Gastrocnemius medialis (tissue), 4 donors: ENCODE results near the gene IQCH. TPM values are rescaled to one million over a fixed set of nuclear protein-coding genes. Genes with fewer than 3 reads are reported as not detected.

Source experiments
- ATAC-seq, 2 donors: fragments of 150-250 bp; one replicate each; pipeline ENCODE4 v1.9.1; 2016
- DNase-seq, 2 donors: peaks; one replicate each; pipeline ENCODE4 v3.0.0-alpha.2; 2019
- H3K27ac ChIP-seq, 4 donors: fragments of 200-600 bp; sonication (generic); 1 replicate in 1 of 4; 2 replicates in 3 of 4; pipeline ENCODE4 v1.5.1; 2016 to 2018; ENCODE audit warnings: mild to moderate bottlenecking in 2 of 4, moderate library complexity in 1 of 4
- H3K27me3 ChIP-seq, 3 donors: fragments of 200-600 bp; sonication (generic) in 2 of 3; 1 replicate in 1 of 3; 2 replicates in 2 of 3; pipeline versions ENCODE4 v1.5.1 to v1.6.0; 2016 to 2019; ENCODE audit warnings: mild to moderate bottlenecking in 1 of 3, moderate library complexity in 1 of 3
- H3K36me3 ChIP-seq, 2 donors: fragments of 200-600 bp; sonication (generic) in 1 of 2; one replicate each; pipeline ENCODE4 v1.5.1; 2017 to 2018
- H3K4me1 ChIP-seq, 2 donors: fragments of 200-600 bp; sonication (generic) in 1 of 2; one replicate each; pipeline ENCODE4 v1.5.1; 2016 to 2017; ENCODE audit warnings: mild to moderate bottlenecking in 2 of 2
- H3K4me3 ChIP-seq, 4 donors: fragments of 200-600 bp; sonication (generic) in 3 of 4; 1 replicate in 1 of 4; 2 replicates in 3 of 4; pipeline ENCODE4 v1.5.1; 2016 to 2019; ENCODE audit warnings: mild to moderate bottlenecking in 2 of 4
- H3K9me3 ChIP-seq, 3 donors: fragments of 200-600 bp; sonication (generic) in 2 of 3; 1 replicate in 1 of 3; 2 replicates in 2 of 3; pipeline ENCODE4 v1.5.1; 2016 to 2019
- CTCF ChIP-seq, 5 experiments: fragments of 450-650 bp in 3 of 5; fragments of 200-600 bp in 2 of 5; sonication (generic) in 2 of 5; IDR thresholded peaks in 4 of 5; conservative IDR thresholded peaks in 1 of 5; 1 replicate in 4 of 5; 2 replicates in 1 of 5; pipeline ENCODE4 v1.5.1; 2016 to 2019; ENCODE audit warnings: antibody characterized with exemption in 5 of 5, mild to moderate bottlenecking in 3 of 5, moderate library complexity in 3 of 5
- POLR2A ChIP-seq, 2 donors: fragments of 450-650 bp; IDR thresholded peaks; one replicate each; pipeline ENCODE4 v1.6.1; 2017; ENCODE audit warnings: antibody characterized with exemption in 2 of 2, mild to moderate bottlenecking in 2 of 2, moderate library complexity in 2 of 2
- in situ Hi-C, 4 donors: fragments of 200-750 bp; cut with MboI; loops; one replicate each; pipeline versions ENCODE4 v1.15.0 to v1.8.0; 2017; ENCODE audit warnings: low sequenced_read_pairs in 4 of 4
- intact Hi-C: fragments of 100-400 bp; cut with DNase I; formaldehyde crosslinking; loops from one replicate; pipeline ENCODE4 v1.15.1; 2023; ENCODE audit warnings: low total_unique reads
- total RNA-seq, 4 donors: library from RNA; depleted of rRNA; stranded (reverse); fragments of >200 nt; gene quantifications; one replicate each; pipeline versions ENCODE4 v1.1.0 to v1.2.3, GENCODE V29; 2016

The IQCH gene
- total RNA-seq, 4 donors from 2014 or later, result 0.07 to 0.65 (median 0.32) TPM

GRCh38 chr15:67329984-67330733 lies 75.6 kb downstream of the IQCH start:
- DNase-seq (no peak), ATAC-seq (no peak)
- Histone ChIP-seq H3K36me3 (no peaks in the 10 kb centered on the region), H3K27ac (no peak overlapping the region), H3K9me3 (no peaks in the 10 kb centered on the region), H3K4me1 (peaks cover 0 to 8% of the 10 kb centered on the region in 2 donors), H3K27me3 (no peaks in the 10 kb centered on the region), H3K4me3 (no peak overlapping the region)
- intact Hi-C loops (no loop called here), in situ Hi-C loops (no loop called here)
- TF ChIP-seq POLR2A (IDR thresholded peaks at IDR 0.05), result no peak
- TF ChIP-seq CTCF (IDR thresholded peaks at IDR 0.05 in 4 of 5, conservative IDR thresholded peaks at IDR 0.05 in 1 of 5), result no peak

GRCh38 chr15:67331676-67332075 lies 77.1 kb downstream of the IQCH start:
- H3K36me3 ChIP-seq, result no peaks in the 10 kb centered on the region
- TF ChIP-seq CTCF (IDR thresholded peaks at IDR 0.05 in 4 of 5, conservative IDR thresholded peaks at IDR 0.05 in 1 of 5), result no peak
- TF ChIP-seq POLR2A (IDR thresholded peaks at IDR 0.05), result no peak
- intact Hi-C loops (no loop called here), in situ Hi-C loops (no loop called here)
- H3K4me1 ChIP-seq, result peaks cover 0 to 8% of the 10 kb centered on the region in 2 donors
- no peak for DNase-seq
- no peaks in the 10 kb centered on the region for H3K9me3 ChIP-seq
- no peaks in the 10 kb centered on the region for H3K27me3 ChIP-seq
- no peak overlapping the region for H3K4me3 ChIP-seq
- ATAC-seq, result peak in 1 of 2 donors; percentile 33
- H3K27ac ChIP-seq, result no peak overlapping the region

- DNase-seq, result no peak
- no peak for ATAC-seq
- H3K27ac ChIP-seq, result no peak overlapping the region
- in situ Hi-C loops (no loop called here), intact Hi-C loops (no loop called here)
- H3K27me3 ChIP-seq, result no peaks in the 10 kb centered on the region
- H3K9me3 ChIP-seq, result no peaks in the 10 kb centered on the region
- no peaks in the 10 kb centered on the region for H3K36me3 ChIP-seq
- H3K4me1 ChIP-seq, result peaks cover 0 to 8% of the 10 kb centered on the region in 2 donors
- H3K4me3 ChIP-seq, result no peak overlapping the region
- TF ChIP-seq CTCF (IDR thresholded peaks at IDR 0.05 in 4 of 5, conservative IDR thresholded peaks at IDR 0.05 in 1 of 5) (no peak), POLR2A (IDR thresholded peaks at IDR 0.05) (no peak)
Observed at GRCh38 chr15:67335026-67335425, 80.4 kb downstream of the IQCH start.

GRCh38 chr15:67335534-67336222 lies 81.1 kb downstream of the IQCH start:
- ATAC-seq (no peak), DNase-seq (no peak)
- in situ Hi-C loops, result no loop called here
- Histone ChIP-seq H3K36me3 (no peaks in the 10 kb centered on the region), H3K4me3 (no peak overlapping the region), H3K4me1 (peaks cover 0 to 8% of the 10 kb centered on the region in 2 donors), H3K9me3 (no peaks in the 10 kb centered on the region), H3K27ac (no peak overlapping the region), H3K27me3 (no peaks in the 10 kb centered on the region)
- TF ChIP-seq CTCF (IDR thresholded peaks at IDR 0.05 in 4 of 5, conservative IDR thresholded peaks at IDR 0.05 in 1 of 5) (no peak), POLR2A (IDR thresholded peaks at IDR 0.05) (no peak)
- intact Hi-C loops, result no loop called here
